ENCODE measurements around the gene COX18. TPM values are rescaled to one million over a fixed set of nuclear protein-coding genes. Genes with fewer than 3 reads are reported as not detected.

The COX18 gene
- total RNA-seq, 1 donor from 2014 or later, result 26.1 TPM

- FAIRE-seq (no peak), DNase-seq (ENCODE audit: low spot score in 2 of 2) (no peak)
Observed at GRCh38 chr4:73053974-73054480, 15.5 kb downstream of the COX18 start.

DNA sequence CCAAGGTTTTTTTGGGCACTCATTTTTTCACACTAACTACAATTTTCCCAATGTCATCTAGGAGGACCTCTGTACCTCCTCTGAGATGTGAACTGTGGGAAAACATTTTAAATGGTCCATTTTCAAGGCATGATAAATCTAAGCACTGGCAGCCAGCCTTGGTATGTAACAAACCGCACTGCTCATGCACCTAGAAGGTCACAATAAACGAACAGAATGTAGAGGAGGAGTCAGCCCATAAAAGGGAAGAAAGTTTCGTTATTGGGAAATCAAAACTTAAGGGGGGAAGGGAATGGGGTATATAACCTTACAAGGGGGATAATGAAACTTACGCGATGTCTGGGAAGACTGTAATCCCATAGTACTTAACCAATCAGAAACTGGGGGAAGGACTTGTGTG, 16.4 kb downstream of the COX18 start:
- FAIRE-seq (no peak), DNase-seq (ENCODE audit: low spot score in 2 of 2) (no peak)

DNA sequence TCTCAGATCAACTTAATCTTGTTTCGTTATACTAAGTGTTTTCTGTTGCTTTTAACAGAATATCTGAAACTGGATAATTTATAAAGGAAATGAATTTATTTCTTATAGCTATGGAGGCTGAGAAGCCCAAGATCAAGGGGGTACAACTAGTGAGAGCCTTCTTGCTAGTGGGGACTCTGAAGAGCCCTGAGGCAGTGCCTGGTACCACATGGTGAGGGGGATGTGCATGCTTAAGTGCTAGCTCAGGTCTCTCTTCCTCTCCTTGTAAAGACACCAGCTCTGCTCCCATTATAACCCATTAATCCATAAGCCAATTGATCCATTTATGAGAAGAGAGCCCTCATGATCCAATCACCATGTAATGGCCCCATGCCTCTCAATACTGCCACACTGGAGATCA, 17.9 kb downstream of the COX18 start:
- FAIRE-seq (no peak), DNase-seq (ENCODE audit: low spot score in 2 of 2) (no peak)

DNA sequence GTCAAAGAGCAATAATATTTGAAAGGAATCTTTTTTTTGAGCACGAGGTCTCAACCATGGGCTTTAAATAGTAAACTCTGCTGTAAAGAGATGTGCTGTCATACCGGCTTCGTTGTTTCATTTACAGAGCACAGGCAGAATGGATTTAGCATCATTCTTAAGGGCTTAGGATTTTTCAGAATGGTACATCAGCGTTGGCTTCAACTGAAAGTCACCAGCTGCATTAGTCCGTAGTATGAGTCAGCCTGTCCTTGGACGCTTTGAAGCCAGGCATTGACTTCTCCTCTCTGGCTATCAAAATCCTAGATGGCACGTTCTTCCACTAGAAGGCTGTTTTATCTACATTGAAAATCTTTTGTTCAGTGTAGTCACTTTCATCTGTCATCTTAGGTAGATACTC, 23.6 kb downstream of the COX18 start:
- no peak for DNase-seq (ENCODE audit: low spot score in 2 of 2)
- FAIRE-seq, result no peak

DNA sequence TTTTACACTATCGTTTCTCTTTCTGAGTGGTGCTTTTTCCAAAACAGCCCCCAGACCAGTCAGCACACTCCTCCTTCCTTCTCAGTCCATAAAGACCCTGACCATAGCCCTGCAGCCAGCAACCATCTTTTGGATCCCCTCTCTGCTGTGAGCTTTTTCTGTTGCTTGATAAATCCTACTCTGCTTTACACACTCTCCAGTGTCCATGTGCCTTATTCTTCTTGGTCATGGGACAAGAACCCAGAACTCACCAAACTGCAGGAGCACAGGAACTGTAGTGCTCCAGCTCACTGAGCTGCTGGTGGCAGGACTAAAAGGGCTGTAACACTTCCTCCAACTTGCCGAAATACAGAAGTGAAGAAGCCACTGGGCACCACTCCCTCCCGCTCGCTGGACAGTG, 32.5 kb downstream of the COX18 start:
- FAIRE-seq, result no peak
- no peak for DNase-seq (ENCODE audit: low spot score in 2 of 2)

- no peak for DNase-seq (ENCODE audit: low spot score in 2 of 2)
- no peak for FAIRE-seq
Observed at GRCh38 chr4:73036123-73036522, 33.4 kb downstream of the COX18 start.

GRCh38 chr4:73034896-73035295, 34.6 kb downstream of the COX18 start:
- FAIRE-seq, result no peak

DNA sequence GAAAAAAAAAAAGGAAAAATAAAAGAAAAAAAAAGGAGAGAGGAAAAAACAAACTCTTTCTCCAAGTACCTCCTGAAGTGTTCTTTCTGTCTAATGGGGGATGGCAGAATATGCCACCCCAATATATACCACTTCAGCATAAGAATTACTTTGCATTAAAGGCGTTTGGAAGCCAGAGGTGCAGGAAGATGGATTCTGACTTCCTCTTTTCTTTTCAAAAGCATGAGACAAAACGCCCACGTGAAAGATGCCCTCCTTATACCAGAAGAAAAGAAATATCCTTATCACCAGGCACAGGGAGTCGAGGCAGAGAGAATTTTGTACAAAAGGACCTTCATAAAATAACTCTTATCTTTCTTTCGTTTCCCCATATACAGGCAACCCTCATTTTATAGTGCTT, 40.9 kb downstream of the COX18 start:
- DNase-seq (ENCODE audit: low spot score in 2 of 2), result no peak
- FAIRE-seq, result no peak

More at GRCh38 chr4:73034896-73035295, 34.6 kb downstream of the COX18 start:
- no peak for DNase-seq (ENCODE audit: low spot score in 2 of 2)

GRCh38 chr4:73021634-73022033, 47.9 kb downstream of the COX18 start:
- DNase-seq (ENCODE audit: low spot score in 2 of 2) (peak in 1 of 2 donors; percentile 14), FAIRE-seq (no peak)

DNA sequence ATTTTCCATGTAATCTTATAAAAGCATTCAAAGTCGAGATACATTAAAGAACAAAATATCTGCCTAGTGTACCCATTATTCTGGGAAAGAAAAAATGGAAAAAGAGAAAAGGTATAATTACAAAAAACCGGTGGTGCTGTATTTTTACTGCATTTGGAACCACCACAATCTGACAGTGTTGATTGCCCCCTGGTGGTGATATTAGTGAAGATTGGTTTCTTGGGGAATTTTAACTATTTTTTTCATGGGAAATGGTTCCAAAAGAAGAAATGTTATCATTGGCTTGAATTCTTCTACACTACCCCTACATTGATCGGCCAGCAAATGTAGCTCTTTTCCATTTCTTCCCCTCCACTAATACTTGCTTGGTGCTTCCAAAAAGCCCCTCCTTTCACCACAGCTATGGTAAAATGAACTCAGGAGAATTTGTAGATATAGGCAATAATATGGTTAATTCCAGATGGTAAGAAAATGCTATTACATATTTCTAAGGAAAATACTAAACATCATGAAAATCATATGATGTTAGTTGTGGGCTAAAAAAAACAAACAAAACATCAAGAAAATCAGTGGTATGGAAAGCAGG, 50.0 kb downstream of the COX18 start:
- DNase-seq (ENCODE audit: low spot score in 2 of 2), result peak in 1 of 2 donors; percentile 28

DNA sequence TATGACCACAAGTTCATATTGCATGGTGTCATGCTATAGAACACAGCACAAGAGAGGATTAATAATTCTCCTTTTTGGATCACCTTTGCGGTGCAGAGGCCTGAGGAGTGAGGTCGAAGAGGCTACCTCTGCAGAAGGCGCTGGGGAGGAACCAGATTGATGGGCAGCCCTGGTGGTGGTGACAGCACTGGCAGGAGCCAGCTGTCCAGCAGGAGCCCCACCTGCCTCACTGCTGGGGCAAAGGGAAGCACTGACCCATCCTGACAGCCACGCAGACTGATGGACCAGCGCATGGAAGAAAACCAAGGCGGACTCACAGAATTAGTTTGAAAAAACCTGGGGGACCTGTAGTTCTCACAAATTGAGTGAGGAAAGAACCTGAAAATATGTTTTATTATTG, 50.9 kb downstream of the COX18 start:
- no peak for DNase-seq (ENCODE audit: low spot score in 2 of 2)
- FAIRE-seq, result no peak

More for the DNA sequence above, 50.0 kb downstream of the COX18 start:
- peak; percentile 81 for FAIRE-seq

GRCh38 chr4:73013310-73013709, 56.2 kb downstream of the COX18 start:
- no peak for DNase-seq (ENCODE audit: low spot score in 2 of 2)
- FAIRE-seq, result no peak

DNA sequence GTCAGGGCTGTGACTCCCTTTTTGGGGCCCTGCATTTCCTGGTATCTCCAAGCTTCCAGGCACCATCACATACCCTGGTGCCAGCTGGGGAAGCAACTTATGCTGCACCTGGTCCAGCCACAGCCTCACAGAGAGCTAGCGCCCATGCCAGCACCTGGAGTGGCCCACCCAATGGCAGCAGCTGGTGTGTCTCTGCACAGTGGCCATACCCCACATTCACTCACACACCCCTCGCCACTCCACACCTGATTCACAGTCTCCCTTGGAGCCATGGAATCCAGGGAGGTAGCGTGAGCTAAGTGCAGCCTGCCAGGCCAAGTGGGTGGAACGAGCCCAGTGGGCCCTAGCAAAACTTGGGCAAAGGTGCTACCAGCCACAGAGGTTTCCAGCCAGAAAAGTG, 56.8 kb downstream of the COX18 start:
- FAIRE-seq, result no peak
- DNase-seq (ENCODE audit: low spot score in 2 of 2), result no peak

DNA sequence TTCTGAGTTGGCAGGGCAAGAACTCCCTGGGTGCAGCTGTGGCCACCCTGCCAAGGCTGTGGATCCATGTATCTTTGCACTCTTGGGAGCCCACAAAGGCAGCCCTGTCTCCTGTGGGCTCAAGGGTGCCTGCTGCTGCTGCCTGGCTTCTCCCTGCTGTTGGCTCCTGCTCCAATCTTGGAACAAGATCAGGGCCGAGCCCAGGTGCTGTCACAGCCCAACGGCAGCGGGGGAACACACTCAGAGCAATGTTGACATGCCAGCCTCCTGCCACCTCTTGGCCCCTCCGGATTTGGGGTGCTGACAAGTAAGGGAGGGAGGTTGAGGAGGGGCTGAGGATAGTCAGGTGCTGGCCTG, 57.9 kb downstream of the COX18 start:
- no peak for FAIRE-seq

GRCh38 chr4:73010789-73011628, 58.5 kb downstream of the COX18 start:
- FAIRE-seq, result no peak

More for the DNA sequence above, 57.9 kb downstream of the COX18 start:
- DNase-seq (ENCODE audit: low spot score in 2 of 2), result no peak

GRCh38 chr4:73007526-73008100, 61.9 kb downstream of the COX18 start:
- DNase-seq (ENCODE audit: low spot score in 2 of 2) (no peak), FAIRE-seq (no peak)

More at GRCh38 chr4:73010789-73011628, 58.5 kb downstream of the COX18 start:
- DNase-seq (ENCODE audit: low spot score in 2 of 2), result no peak

DNA sequence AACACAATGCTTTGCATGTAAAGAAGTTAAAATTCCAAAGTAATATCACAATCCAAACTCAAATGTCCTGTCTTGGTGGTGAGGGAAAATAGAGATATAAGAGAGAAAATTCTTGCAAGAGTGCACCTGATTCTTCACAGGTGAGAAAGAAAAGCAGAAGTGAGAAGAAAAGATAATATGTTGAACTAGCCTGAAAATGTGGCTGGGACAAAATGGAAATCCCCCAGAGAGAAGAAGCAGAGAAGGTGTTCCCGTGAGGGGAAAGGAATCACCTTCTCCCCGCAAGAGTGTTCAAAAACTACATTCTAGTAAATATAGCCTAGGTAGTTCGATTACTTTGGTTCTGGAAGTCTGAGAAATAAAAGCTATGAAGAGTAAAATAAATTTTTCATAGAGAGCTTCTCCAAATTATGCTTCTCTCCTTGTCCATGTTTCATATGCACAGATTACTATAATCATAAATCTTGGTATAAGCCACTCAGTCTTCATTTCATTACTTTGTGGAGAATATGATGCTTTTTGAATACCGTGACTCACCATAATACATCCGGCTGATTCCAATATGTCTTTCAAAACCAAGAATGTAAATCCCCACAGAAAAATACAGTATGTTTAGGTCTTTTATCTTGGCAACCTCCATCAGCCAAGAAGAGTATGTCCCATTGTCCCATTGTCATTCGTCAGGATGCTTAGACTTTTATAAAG, 63.1 kb downstream of the COX18 start:
- DNase-seq (ENCODE audit: low spot score in 2 of 2) (no peak), FAIRE-seq (no peak)

DNA sequence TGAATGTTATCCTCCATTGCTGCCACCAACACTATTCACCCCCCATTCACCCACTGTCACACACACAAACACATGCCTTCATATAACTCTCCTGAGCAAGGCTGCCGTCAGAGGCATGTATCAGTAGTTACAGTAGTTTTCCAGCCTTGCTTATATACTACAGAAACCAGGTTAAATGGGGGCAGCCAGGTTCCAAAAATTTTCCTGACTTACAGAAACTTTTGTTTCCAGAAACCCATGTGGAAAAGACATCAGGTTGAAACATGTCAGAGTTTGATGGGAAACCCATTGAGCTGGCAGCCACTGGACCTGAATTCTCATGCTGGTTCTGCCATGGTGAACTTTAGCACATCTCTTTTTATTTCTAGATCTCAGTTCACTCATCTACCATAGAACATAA, 64.0 kb downstream of the COX18 start:
- FAIRE-seq, result no peak
- no peak for DNase-seq (ENCODE audit: low spot score in 2 of 2)
